Activated CD8-positive, alpha-beta memory T cell treated with anti-CD3 and anti-CD28 coated beads, Interleukin-2, amount 50 U/mL, for 24 hours (primary cell): ENCODE data around the gene GPRC5D.

Experiments used
- DNase-seq: peaks from one replicate; pipeline ENCODE4 v3.0.0-alpha.2; 2020; ENCODE audit errors: extremely low read depth

The GPRC5D gene

GRCh38 chr12:12979731-12980259 lies 27.8 kb upstream of the GPRC5D start:
- DNase-seq = no peak

- DNase-seq = no peak
These were observed 27.2 kb upstream of the GPRC5D start for GRCh38 chr12:12979126-12979525.

GRCh38 chr12:12977231-12977630 lies 25.3 kb upstream of the GPRC5D start:
- no peak for DNase-seq

- no peak for DNase-seq
These were observed 24.4 kb upstream of the GPRC5D start for GRCh38 chr12:12976366-12976765.

GRCh38 chr12:12975322-12976077 lies 23.5 kb upstream of the GPRC5D start:
- no peak for DNase-seq

- DNase-seq = no peak
These were observed 22.2 kb upstream of the GPRC5D start for GRCh38 chr12:12974211-12974610.

GRCh38 chr12:12973019-12973418 lies 21.0 kb upstream of the GPRC5D start:
- no peak for DNase-seq

GRCh38 chr12:12965836-12966235 lies 13.9 kb upstream of the GPRC5D start:
- no peak for DNase-seq

- no peak for DNase-seq
These were observed 12.3 kb upstream of the GPRC5D start for GRCh38 chr12:12964255-12964654.

- no peak for DNase-seq
These were observed 8.8 kb upstream of the GPRC5D start for GRCh38 chr12:12960639-12961209.

- DNase-seq = no peak
These were observed 6.9 kb upstream of the GPRC5D start for GRCh38 chr12:12958886-12959285.

- no peak for DNase-seq
These were observed 3.1 kb upstream of the GPRC5D start for GRCh38 chr12:12954878-12955625.

GRCh38 chr12:12954356-12954755 lies 2.4 kb upstream of the GPRC5D start:
- no peak for DNase-seq

- no peak for DNase-seq
These were observed 466 bp downstream of the GPRC5D start for GRCh38 chr12:12951504-12951903.

- DNase-seq = no peak
These were observed 4.1 kb downstream of the GPRC5D start for GRCh38 chr12:12947902-12948301.

GRCh38 chr12:12946686-12947355 lies 5.1 kb downstream of the GPRC5D start:
- DNase-seq = no peak

GRCh38 chr12:12945591-12945990 lies 6.4 kb downstream of the GPRC5D start:
- no peak for DNase-seq

- DNase-seq = no peak
These were observed 8.2 kb downstream of the GPRC5D start for GRCh38 chr12:12943586-12944260.

GRCh38 chr12:12941450-12942350 lies 10.3 kb downstream of the GPRC5D start:
- DNase-seq = no peak

GRCh38 chr12:12939888-12940287 lies 12.1 kb downstream of the GPRC5D start:
- DNase-seq = no peak

GRCh38 chr12:12938541-12938940 lies 13.4 kb downstream of the GPRC5D start:
- DNase-seq = no peak
